LHCN-M2 (cell line): ENCODE data around the gene ZNF385B. TPM values are rescaled to one million over a fixed set of nuclear protein-coding genes. Genes with fewer than 3 reads are reported as not detected.
"Not testable (repeated sequence)": the region's sequence is repeated elsewhere in the genome, so short reads cannot be mapped to it uniquely, and the experiment has no call there.

Source experiments
- DNase-seq: peaks from one replicate; pipeline ENCODE4 v3.0.0-alpha.2; 2012; ENCODE audit warnings: low read depth
- total RNA-seq: library from RNA; depleted of rRNA; stranded (reverse); fragments of >200 nt; gene quantifications from 2 replicates; pipeline ENCODE4 v1.2.3, GENCODE V29; 2014

ZNF385B gene
- total RNA-seq, 1 experiment from 2014 or later = 0.17 TPM

DNA sequence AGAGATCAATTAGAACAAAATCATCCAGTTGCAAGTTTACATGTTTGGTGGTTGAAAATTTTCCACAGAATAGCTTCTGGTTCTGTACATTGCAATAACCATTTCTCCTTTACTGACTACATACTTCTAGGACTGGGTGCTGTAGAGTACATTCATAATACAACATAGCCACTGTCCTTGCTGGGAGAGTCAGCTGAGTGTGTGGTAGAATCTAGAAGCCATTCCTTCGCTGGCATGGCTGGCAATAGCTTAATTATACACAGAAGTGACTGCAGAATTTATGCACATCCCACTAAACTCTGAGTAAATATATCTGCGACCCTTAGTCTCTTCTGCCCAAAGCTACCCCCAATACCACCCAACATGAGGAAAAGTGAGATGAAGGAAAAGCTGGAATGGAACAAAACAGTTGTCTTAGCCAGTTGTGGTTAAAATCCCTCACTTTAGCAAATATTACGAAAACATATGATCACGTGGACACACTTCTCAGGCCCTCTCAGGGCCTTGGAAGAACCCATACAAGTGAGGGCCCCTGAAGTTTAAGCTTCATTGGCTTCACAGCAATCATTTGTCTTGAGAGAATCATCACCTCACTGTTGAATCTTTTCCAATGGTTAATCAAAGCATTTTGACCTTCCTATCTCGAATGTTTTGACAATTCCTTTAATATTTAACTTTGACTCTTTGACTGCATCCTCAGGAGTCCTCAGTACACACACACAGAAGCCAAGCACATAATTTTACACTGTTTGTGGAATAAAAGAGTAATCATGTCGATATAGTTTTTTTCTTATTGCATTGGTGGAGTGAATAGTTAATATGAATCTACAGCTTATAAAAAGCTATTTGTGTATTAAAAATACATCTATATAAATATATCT lies 225.1 kb downstream of the ZNF385B start:
- DNase-seq = no peak

DNA sequence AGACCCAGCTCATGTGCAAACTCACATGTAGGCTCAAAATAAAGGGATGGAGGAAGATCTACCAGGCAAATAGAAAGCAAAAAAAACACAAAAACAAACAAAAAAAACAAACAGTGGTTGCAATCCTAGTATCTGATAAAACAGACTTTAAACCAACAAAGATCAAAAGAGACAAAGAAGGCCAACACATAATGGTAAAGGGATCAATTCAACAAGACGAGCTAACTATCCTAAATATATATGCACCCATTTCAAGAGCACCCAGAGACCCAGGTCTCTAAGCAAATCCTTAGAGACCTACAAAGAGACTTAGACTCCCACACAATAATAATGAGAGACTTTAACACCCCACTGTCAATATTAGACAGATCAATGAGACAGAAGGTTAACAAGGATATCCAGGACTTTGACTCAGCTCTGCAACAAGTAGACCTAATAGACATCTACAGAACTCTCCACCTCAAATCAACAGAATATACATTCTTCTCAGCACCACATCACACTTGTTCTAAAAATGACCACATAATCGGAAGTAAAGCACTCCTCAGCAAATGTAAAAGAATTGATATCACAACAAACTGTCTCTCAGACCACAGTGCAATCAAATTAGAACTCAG lies 229.5 kb downstream of the ZNF385B start:
- DNase-seq = not testable (repeated sequence)

DNA sequence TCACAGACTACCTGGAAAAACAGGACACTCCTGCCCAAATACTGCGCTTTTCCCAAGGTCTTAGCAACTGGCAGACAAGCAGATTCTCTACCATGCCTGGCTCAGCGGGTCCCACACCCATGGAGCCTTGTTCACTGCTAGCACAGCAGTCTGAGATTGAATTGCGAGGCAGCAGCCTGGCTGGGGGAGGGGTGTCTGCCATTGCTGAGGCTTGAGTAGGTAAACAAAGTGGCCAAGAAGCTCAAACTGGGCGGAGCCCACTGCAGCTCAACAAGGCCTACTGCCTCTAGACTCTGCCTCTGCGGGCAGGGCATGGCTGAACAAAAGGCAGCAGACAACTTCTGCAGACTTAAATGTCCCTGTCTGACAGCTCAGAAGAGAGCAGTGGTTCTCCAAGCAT lies 231.6 kb downstream of the ZNF385B start:
- not testable (repeated sequence) for DNase-seq

DNA sequence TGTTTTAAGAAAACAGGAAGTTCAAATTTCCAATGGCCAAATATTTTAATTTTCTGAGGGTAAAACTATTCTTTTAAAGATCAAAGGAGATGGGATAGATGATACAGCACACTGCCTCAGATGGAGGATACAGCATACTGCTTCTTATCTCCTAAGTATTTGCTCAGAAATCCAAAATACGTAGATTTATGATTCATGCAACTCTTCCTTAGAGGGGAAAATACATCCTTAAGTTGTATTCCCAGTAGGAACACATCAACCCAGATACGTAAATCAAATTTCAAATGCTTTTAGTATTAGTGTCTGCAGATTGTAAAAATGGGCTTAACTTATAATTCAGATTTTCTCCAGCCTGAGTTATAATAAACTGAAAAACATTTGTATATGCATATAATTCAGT lies 235.2 kb downstream of the ZNF385B start:
- DNase-seq = no peak

DNA sequence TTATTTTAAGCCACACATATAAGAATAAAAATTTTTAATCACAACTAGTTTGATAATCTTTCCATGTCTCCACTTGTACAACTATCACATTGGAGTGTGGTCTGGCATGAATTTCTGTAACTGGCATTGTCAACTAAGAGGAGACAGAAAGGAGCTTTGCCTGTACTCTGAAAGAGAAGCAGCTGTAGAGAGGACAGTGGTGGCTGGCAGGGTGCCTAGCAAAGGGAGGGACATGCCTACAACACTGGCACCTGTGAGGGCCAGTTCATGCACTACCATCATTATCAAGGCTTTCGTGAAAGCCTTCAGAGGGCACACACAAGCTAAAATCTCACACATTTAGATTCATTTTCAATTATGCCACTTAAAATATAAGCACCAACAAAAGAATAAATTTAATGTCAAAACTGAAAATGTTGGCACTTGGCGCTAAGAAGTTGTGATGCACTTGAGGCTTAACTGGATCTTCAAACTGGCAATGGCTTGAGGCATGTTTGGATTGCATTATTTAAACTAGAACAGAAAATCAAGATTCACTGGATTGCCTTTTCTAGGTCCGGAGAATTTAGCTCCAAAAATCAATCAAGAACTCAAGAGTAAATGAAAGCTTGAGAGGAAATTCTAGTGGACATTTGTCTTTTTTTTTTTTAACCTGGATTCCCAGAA lies 238.6 kb downstream of the ZNF385B start:
- DNase-seq = no peak

DNA sequence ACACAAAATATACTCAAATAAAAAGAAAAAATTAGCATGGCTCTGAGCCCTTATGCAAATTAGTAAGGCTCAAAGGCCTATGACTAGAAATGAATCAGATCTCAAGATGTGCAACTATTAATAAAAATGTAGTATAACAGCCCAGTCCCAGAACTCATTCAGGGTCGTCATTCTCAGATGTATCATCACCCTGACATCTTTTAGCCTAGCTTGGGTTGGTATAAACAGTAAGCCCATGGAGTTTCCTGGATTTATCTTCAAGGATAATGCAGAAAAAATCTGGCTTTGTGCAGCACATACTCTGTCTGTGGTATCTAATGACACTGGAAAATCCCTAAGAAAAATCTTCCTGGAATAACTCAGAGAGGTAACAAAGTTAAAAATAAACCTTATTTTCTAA lies 239.3 kb downstream of the ZNF385B start:
- DNase-seq = peak; percentile 13

DNA sequence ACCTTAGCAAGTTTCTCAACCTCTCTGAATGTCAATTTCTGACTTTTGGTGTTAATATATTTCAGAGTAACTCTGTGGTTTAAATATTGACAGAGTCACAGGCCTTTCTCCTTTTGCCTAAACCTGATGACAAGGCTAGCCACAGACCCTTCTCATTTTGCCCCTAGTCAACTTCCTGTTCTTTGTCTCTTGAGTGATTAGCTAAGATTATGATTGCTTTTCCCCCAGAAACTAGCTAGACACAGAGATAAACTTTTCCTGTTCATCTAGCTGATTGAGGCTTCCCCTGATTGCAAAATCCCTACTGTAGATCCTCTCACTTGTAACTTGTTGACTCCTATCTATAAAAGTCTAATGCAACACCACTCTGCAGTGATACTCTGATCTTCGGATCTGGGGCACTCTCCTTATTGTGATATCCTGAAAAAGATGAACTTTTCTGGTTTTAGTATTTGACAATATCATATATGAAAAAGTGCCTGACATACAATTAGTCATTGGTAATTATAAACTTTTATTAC lies 241.4 kb downstream of the ZNF385B start:
- no peak for DNase-seq

DNA sequence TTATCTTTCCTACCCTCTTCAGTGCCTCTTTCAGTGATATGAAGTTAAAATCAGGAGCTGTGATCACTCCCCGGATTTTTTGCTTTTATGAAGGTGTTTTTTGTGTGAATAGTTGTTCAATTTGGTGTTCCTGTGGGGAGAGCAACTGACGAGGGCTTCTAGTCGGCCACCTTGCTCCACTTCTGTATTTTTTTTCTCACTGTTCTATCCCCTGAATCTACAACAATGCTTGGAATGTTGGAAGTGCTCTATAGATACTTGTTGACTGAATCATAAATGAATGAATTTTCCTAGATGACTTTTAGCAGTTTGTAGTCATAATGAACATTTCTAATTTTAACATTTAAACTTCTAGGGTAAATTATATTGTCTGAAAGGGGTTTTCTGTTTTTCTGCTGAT lies 247.3 kb downstream of the ZNF385B start:
- no peak for DNase-seq

DNA sequence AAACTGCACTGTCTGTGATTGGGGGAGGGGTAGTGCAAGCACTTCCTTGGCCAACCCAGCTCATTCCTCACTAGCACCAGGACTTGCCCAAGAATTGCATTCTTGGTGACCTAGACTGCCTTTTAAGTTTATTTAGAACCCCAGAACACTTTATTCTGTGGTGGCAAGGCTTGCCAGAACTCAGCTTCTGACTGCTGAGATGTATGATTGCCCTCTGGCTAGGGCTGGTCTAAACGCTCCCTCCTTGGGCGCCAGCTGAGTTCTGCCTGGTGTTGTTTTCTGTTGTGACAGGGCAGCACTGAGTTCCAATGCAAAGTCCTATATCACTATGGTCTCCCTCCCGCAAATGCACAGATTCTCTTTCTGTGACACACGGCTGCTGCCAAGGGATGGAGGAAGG lies 247.7 kb downstream of the ZNF385B start:
- peak; percentile 30 for DNase-seq

DNA sequence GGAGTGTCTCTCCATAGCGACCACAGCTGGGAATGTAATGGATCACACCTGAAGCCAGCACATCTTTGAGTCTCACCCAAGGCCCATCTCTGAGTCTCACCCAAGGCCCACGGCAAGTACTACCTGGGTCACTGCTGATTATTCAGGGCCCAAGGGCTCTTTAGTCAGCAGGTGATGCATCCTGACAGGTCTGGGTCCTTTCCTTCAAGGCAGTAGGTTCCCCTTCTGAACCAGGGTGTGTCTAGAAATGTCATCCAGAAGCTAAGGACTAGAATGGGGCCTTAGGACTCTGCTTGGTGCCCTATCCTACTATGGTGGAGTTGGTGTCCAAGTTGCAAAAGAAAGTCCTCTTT lies 248.1 kb downstream of the ZNF385B start:
- no peak for DNase-seq

DNA sequence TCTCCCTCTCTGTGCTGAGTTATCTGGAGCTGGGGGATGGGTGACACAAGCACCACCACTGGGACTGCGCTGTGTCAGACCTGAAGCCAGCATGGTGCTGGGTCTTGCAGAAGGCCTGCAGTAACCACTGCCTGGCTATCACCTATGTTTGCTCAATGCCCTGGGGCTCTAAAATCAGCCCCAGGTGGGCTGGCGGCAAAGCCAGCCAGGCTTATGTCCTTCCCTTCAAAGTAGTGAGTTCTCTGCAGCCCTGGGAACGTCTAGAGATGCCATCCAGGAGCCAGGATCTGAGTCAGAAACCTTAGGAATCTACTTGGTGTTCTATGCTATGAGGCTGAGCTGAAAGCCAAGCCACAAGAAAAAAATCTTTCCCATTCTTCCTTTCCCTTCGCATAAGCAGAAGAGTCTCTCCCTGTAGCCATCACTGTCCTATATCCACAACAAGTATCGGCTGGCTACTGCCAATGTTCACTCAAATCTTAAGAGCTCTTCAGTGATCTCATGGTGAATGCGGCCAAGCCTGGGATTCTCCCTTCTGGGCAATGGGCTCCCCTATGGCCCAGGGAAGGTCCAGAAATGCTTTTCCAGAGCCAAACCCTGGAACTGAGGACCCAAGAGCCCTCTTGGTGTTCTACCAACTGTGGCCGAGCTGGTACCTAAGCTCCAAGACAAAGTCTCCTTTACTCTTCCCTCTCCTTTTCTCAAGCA lies 248.7 kb downstream of the ZNF385B start:
- no peak for DNase-seq

DNA sequence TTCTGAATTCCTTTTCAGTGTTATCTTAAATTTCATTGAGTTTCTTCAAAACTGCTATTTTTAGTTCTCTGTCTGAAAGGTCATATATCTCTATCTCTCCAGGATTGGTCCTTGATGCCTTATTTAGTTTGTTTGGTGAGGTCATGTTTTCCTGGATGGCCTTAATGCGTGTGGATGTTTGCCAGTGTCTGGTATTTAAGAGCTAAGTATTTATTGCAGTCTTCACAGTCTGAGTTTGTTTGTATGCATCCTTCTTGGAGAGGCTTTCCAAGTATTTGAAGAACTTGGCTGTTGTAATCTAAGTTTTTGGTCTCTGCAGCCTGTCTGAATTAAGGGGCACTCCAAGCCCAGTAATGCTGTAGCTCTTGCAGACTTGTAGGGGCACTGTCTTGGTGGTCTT lies 249.3 kb downstream of the ZNF385B start:
- no peak for DNase-seq

DNA sequence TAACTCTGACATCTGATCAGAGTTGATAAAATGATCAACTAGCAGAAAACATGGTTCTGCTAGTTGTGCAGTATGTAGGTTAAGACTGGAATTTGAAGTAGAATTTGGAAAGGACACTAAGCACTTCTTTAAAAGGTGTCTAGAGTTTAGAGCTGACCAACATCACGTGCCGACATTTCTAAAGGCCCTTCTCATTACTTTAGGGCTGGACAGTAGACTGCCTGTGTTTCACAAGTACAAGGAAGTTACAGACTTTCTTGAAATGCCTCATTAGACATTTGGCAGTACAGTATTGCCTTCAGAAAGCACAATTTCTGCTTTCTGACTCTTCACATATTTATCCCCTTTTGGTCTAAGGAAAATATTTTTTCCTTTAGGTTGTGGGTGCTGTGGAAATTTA lies 255.3 kb downstream of the ZNF385B start:
- DNase-seq = no peak

DNA sequence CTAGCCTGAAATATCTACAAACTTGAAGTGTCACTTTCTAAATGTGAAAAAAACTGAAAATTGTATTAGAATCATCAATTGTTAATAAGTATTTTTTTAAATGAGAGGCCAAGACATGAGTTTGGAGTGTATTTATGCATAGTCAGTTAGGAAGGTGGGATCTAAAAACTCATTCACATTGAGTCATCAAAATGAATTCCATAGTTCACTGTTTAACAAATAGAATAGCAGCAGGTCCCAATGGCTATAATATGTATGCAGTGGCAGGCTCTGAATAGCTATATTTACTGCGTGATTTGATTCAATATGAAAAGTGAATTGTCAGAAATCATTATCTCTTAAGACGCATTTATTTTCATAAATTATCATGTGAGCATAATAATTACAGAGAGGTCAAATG lies 256.1 kb downstream of the ZNF385B start:
- no peak for DNase-seq

DNA sequence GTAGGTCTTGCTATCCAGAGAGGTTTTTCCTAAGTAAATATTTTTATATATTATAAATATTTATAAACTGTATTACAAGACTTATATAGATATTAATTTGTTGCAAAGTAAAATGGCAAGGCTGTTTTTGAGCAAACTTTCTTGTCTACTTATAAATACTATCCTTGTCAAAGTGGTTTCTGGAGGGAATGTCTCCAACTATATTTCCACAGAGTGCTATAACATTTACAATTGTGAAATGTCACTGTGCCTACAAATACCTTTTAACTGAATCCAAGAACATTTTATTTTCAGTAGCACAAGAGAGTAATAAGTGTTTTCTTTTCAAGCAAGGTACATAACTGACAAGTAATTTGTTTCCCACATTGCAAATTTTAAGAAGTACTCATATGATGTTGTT lies 256.8 kb downstream of the ZNF385B start:
- no peak for DNase-seq

DNA sequence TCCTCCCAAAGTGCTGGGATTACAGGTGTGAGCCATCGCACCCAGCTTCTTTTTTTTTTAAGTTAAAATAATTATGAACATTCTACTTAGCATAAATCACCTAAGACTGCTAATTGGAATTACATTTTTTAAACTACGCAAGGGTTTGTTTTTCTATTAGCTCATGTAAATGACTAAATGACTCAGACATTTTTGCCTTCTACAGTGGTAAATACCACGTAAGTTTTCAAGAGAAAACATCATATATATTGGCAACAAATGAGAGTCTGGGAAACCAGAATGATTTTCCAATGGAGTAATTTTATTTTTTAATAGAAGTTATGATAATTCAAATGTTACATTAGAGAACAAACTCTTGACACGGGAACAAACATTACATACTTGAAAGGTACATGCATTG lies 259.0 kb downstream of the ZNF385B start:
- no peak for DNase-seq

DNA sequence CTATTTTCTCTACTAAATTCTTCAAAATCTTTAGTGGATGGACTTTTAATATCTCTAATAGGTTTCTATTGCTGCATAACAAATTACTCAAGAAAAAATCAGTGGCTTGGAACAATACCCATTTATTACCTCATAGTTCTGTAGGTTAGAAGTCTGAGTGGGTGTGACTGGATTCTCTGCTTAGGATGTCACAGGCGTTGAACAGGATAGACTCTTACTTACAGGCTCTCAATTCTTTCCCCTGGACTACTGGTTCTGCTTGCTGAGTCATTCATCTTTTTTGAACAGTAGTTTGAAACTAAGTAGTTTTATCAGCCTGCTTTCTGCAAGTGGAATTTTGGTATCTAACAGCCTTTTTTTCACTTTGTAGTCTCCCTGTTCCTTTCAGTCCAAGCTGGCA lies 265.4 kb downstream of the ZNF385B start:
- DNase-seq = peak; percentile 51

DNA sequence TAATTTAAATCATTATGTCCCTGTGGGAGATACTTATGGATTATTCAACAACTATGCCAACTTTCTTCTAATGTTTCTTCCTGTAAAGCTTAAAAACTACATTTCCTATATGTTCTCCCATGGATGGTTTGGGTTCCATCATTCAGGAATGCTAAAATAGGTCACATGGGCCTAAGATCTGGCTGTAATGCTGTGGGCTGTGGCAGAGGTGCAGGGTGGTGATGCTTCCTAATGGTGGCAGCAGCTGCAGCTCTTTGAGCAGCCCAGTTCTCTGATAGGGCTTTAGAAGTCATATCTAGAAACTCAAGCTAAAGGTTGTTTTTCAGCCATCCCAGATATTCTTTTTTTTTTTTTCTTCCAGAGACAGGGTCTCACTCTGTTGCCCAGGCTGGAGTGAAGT lies 266.1 kb downstream of the ZNF385B start:
- peak; percentile 53 for DNase-seq

DNA sequence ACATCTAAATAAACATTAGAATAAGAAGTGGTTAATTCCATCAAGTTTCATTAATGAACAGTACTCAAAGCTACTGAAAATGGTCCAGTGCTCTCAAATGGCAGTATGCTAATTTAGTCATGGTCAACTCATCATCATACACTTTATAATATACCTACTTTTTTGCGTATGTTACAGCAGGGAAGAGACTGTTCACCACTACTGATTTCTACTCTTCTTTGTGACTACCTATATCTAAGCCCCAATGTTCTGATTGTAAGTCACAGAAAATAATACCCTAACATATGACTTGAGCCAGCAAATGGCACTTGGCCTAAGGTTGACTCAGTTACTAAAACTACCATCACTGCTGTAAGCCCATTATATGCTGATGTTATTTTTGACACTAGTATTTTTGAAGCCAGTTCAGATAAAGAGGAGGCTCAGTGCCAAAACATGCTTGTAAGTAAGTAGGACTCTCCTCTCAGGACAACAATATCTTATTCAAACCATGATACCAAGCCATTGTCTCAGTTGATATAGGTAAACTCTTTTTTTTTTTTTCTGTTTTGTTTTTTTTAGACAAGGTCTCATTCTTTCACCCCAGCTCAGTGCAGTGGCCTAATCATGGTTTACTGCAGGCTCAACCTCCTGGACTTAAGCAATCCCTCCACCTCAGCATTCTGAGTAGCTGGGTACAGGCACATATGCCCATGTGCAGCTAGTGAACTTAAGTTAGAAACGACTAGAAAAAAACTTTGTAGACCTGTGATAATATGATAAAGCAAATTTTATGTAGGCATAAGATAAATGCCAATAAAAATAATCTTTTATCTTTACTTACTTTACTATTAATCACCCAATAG lies 266.9 kb downstream of the ZNF385B start:
- DNase-seq = no peak

DNA sequence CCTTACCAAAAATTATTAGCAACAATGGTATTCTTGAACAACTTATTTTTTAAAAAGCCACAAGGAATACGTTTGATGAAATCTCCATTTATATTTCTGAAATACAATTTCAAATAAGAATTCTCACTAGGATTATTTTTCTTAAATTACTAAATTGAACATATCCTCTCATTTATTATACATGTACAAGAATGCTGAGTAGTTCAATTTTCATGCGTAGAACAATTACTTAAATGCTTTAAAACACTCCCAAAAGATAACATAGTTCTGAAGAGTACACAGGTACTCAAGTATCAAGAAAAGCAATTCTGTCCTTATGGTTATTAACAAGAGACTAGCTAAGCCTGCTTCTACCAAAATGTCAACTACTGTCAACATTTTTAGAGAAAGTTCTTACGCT lies 268.1 kb downstream of the ZNF385B start:
- no peak for DNase-seq
